Hepatocyte (in vitro differentiated cells): Measurements from ENCODE around the gene HYCC2.

Experiments
- EZH2 ChIP-seq: fragments of 200-600 bp; sonication (generic); IDR thresholded peaks from 2 replicates; pipeline ENCODE4 v1.6.1; 2016; ENCODE audit warnings: antibody characterized with exemption, mild to moderate bottlenecking, borderline replicate concordance
- TF ChIP-seq, protein P1 (sequence below): fragments of 200-600 bp; sonication (generic); IDR thresholded peaks from 2 replicates; pipeline ENCODE4 v1.5.1; 2016; ENCODE audit warnings: antibody characterized with exemption, mild to moderate bottlenecking; ENCODE audit not compliant: poor library complexity

DNA sequence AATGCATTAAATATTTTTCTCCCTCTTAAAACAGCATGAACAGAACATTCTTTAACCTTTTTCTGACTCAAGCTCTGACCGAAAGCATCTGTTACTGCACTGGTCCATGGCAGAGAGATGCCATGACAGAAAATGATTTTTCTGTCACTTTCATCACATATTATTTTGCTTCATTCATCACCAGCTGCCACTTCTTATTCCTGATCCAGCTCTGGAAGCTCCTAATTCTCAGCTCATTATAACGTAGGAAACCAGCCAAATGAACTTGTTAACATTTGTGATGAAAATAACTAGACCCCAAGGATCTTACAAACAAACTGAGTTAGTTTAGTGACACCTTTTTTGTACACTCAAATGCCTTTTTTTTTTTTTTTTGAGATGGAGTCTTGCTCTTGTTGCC is 36.9 kb upstream of the HYCC2 start:
- no peak for TF ChIP-seq EZH2
- TF ChIP-seq, protein P1, sequence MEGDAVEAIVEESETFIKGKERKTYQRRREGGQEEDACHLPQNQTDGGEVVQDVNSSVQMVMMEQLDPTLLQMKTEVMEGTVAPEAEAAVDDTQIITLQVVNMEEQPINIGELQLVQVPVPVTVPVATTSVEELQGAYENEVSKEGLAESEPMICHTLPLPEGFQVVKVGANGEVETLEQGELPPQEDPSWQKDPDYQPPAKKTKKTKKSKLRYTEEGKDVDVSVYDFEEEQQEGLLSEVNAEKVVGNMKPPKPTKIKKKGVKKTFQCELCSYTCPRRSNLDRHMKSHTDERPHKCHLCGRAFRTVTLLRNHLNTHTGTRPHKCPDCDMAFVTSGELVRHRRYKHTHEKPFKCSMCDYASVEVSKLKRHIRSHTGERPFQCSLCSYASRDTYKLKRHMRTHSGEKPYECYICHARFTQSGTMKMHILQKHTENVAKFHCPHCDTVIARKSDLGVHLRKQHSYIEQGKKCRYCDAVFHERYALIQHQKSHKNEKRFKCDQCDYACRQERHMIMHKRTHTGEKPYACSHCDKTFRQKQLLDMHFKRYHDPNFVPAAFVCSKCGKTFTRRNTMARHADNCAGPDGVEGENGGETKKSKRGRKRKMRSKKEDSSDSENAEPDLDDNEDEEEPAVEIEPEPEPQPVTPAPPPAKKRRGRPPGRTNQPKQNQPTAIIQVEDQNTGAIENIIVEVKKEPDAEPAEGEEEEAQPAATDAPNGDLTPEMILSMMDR, result no peak
